Measurements from ENCODE around the gene PSMD12. TPM values are rescaled to one million over a fixed set of nuclear protein-coding genes. Genes with fewer than 3 reads are reported as not detected.
A peak's percentile ranks its signal among the peaks of the same experiment; 100 is the strongest.

Gene PSMD12
- total and polyA plus RNA-seq, 9 of the 15 experiments (the other 6 are each of a cell fraction or from before 2014, with no cell fraction given) = 36.6 to 150 (median 65.5) TPM

GRCh38 chr17:67293251-67294203 is 72.8 kb downstream of the PSMD12 start (continued):
- TF ChIP-seq TAF9B (IDR thresholded peaks at IDR 0.05; ENCODE audit: partially characterized antibody) (no peak), CTBP1 (IDR thresholded peaks at IDR 0.05; ENCODE audit: borderline replicate concordance) (peak; percentile 56; the same call in 1 of the 2 replicates), LEF1 (IDR thresholded peaks at IDR 0.05) (no peak), ZNF766 (CRISPR knock-in tag; conservative IDR thresholded peaks at IDR 0.05) (no peak), TCF7 (IDR thresholded peaks at IDR 0.05; ENCODE audit: borderline replicate concordance) (no peak), ZNF24 (IDR thresholded peaks at IDR 0.05) (peak; percentile 86), ZBTB11 (CRISPR knock-in tag; IDR thresholded peaks at IDR 0.05) (no peak), U2AF1 (optimal IDR thresholded peaks at IDR 0.05; ENCODE audit: low read depth, low read length) (no peak), ZNF668 (CRISPR knock-in tag; IDR thresholded peaks at IDR 0.05) (no peak), C11orf30 (IDR thresholded peaks at IDR 0.05; ENCODE audit: low read depth) (no peak), KDM2B (CRISPR knock-in tag; IDR thresholded peaks at IDR 0.05) (no peak), NCOA1 (IDR thresholded peaks at IDR 0.05; ENCODE audit: low read depth) (no peak), POU5F1 (IDR thresholded peaks at IDR 0.05; ENCODE audit: borderline replicate concordance, low read depth, low read length, partially characterized antibody) (no peak), ARID2 (IDR thresholded peaks at IDR 0.05) (peak; percentile 58; the same call in 1 of the 2 replicates), ZNF444 (CRISPR knock-in tag; IDR thresholded peaks at IDR 0.05) (no peak)
- TF ChIP-seq, protein P1, sequence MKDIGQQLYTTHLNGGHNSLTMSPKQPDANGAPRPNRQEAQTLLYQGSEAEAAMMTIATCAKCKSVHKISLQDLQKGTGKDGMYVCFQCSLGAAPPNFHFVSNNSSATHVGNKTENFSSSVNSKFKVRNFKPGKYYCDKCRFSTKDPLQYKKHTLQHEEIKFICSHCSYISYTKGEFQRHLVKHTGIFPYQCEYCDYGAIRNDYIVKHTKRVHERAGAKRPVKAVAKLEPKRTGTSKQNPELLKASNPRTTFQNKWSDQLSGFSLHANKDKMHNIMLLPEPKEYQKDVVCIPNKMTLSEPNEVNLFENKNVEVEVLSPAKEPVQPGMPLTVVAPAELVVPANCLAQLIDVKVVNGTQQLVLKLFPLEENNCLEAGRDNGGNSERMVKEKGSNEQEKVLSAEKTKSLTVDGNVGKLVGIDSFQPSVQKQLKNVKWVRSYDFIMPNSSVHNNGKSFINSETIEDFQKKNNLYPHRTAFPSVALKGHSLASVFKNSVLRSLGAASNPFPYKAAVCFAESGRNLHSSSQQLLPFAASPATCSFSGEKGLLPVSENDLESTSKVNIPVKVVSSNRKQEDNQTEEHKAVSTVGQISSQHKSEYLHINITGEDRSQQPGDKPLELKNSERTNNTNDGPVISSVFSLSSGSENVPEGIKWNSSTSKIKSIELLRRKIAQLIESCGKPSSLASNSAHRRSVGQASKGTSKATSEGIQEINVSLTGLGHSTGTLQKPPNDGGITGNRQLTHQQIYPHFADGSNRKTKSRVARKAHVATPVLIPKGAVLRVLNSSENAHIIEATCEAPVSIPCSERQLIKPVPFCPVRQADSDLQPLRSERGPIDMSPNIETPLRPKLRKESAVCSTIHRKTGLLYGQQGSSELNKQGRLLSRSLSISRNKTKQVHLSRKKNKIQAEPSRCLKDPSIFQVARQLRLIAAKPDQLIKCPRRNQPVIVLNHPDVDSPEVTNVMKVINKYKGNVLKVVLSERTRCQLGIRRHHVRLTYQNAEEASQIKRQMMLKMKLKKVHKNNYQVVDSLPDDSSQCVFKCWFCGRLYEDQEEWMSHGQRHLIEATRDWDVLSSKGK (CRISPR knock-in tag; IDR thresholded peaks at IDR 0.05) = no peak
- TF ChIP-seq, protein P2, sequence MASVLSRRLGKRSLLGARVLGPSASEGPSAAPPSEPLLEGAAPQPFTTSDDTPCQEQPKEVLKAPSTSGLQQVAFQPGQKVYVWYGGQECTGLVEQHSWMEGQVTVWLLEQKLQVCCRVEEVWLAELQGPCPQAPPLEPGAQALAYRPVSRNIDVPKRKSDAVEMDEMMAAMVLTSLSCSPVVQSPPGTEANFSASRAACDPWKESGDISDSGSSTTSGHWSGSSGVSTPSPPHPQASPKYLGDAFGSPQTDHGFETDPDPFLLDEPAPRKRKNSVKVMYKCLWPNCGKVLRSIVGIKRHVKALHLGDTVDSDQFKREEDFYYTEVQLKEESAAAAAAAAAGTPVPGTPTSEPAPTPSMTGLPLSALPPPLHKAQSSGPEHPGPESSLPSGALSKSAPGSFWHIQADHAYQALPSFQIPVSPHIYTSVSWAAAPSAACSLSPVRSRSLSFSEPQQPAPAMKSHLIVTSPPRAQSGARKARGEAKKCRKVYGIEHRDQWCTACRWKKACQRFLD (CRISPR knock-in tag; IDR thresholded peaks at IDR 0.05) = no peak
- TF ChIP-seq, protein P3, sequence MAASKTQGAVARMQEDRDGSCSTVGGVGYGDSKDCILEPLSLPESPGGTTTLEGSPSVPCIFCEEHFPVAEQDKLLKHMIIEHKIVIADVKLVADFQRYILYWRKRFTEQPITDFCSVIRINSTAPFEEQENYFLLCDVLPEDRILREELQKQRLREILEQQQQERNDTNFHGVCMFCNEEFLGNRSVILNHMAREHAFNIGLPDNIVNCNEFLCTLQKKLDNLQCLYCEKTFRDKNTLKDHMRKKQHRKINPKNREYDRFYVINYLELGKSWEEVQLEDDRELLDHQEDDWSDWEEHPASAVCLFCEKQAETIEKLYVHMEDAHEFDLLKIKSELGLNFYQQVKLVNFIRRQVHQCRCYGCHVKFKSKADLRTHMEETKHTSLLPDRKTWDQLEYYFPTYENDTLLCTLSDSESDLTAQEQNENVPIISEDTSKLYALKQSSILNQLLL (CRISPR knock-in tag; IDR thresholded peaks at IDR 0.05; ENCODE audit: borderline replicate concordance) = no peak

Data from K562 (cell line).